Small intestine (tissue), 7 donors: ENCODE results near the gene PPP1R12C. TPM values are rescaled to one million over a fixed set of nuclear protein-coding genes. Genes with fewer than 3 reads are reported as not detected.
"Not testable (repeated sequence)": the region's sequence is repeated elsewhere in the genome, so short reads cannot be mapped to it uniquely, and the experiment has no call there.

Source experiments
- DNase-seq, 2 donors: peaks; one replicate each; pipeline versions ENCODE4 v3.0.0 to v3.0.0-alpha.2; 2013
- FAIRE-seq: peaks from 2 replicates; lab custom pipeline; 2012; peaks lifted over from hg19 to GRCh38; lab: Jason Lieb, UNC
- H3K27ac ChIP-seq, 3 donors: one replicate each; pipeline ENCODE4 v1.5.1; 2013; ENCODE audit warnings: low read length in 2 of 3, mild to moderate bottlenecking in 2 of 3, control low read depth in 1 of 3, inconsistent platforms in 1 of 3, low read depth in 1 of 3, moderate library complexity in 1 of 3
- H3K27me3 ChIP-seq, 3 donors: one replicate each; pipeline ENCODE4 v1.6.1; 2013; ENCODE audit warnings: low read length in 3 of 3, inconsistent platforms in 1 of 3; ENCODE audit not compliant: control insufficient read depth in 3 of 3, insufficient read depth in 3 of 3
- H3K36me3 ChIP-seq, 3 donors: one replicate each; pipeline ENCODE4 v1.6.1; 2013; ENCODE audit warnings: low read length in 3 of 3, inconsistent platforms in 1 of 3, low read depth in 1 of 3, mild to moderate bottlenecking in 1 of 3, moderate library complexity in 1 of 3; ENCODE audit not compliant: control insufficient read depth in 3 of 3, insufficient read depth in 2 of 3
- H3K4me1 ChIP-seq, 3 donors: one replicate each; pipeline ENCODE4 v1.6.1; 2013; ENCODE audit warnings: low read length in 2 of 3, inconsistent platforms in 1 of 3, low read depth in 1 of 3, mild to moderate bottlenecking in 1 of 3, moderate library complexity in 1 of 3; ENCODE audit not compliant: control insufficient read depth in 3 of 3, insufficient read depth in 2 of 3
- H3K4me3 ChIP-seq, 3 donors: one replicate each; pipeline ENCODE4 v1.5.1; 2013; ENCODE audit warnings: low read length in 3 of 3, control low read depth in 1 of 3, inconsistent platforms in 1 of 3, low read depth in 1 of 3, mild to moderate bottlenecking in 1 of 3, moderate library complexity in 1 of 3
- H3K9me3 ChIP-seq, 2 donors: one replicate each; pipeline ENCODE4 v1.6.1; 2013; ENCODE audit warnings: low read depth in 1 of 2, low read length in 1 of 2; ENCODE audit not compliant: control insufficient read depth in 2 of 2, insufficient read depth in 1 of 2
- WGBS, 3 donors: extraction: QIAGEN DNeasy Blood & Tissue Kit; methylation state at CpG; one replicate each; pipeline ENCODE4 v1.1.7; 2013; 5-methylcytosine and 5-hydroxymethylcytosine counted together
- polyA plus RNA-seq, 4 donors: library from polyadenylated mRNA; stranded (reverse) in 3 of 4; unstranded in 1 of 4; fragments of 200-250 nt in 3 of 4; fragments of 120-200 nt in 1 of 4; gene quantifications; one replicate each; pipeline versions ENCODE4 v1.2.1 to v1.2.3, GENCODE V29; 2013
- donor health status: healthy with polysubstance abuse.
- donor health status: control.
- donor health status: control.
- donor health status: Bipolar disorder and iron deficiency.
- donor health status: healthy.

The PPP1R12C gene
- polyA plus RNA-seq, 4 donors = 68.3 to 192 (median 132) TPM

DNA sequence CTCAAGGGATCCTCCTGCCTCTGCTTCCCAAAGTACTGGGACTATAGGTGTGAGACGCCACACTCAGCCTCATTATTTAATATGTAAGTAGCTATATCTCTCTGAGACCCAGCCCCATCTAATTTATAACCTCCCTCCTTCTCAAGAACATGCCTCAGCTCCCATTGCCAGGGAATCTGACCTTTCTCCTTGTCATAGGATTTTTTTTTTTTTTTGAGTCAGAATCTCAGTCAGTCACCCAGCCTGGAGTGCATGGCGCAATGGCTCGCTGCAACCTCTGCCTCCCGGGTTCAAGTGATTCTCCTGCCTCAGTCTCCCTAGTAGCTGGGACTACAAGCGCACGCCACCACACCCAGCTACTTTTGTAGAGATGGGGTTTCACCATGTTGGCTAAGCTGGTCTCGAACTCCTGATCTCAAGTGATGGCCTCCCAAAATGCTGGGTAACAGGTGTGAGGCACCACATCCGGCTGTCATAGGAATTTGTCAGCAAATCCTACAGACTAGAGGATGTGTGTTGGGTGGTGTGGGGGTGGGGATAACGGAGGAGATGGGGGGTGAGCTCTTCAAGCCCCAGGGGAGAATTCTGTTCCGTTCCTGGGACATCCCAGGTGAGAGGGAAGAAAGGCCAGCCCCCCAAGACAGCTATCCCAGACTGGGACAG is 46.8 kb downstream of the PPP1R12C start:
- peaks cover 0 to 8% (median 0%) of the 10 kb centered on the region in 3 donors for H3K4me1 ChIP-seq
- no peaks in the 10 kb centered on the region for H3K9me3 ChIP-seq
- H3K27ac ChIP-seq = no peak overlapping the region
- no peaks in the 10 kb centered on the region for H3K36me3 ChIP-seq
- H3K27me3 ChIP-seq = peaks cover 0 to 6% (median 2%) of the 10 kb centered on the region in 3 donors
- WGBS, 3 donors = 41 to 72% (median 54%) methylated on average over 9 to 10 of the region's 10 CpGs
- H3K4me3 ChIP-seq = no peak overlapping the region
- no peak for FAIRE-seq
- DNase-seq = peak in 1 of 2 donors; percentile 29

DNA sequence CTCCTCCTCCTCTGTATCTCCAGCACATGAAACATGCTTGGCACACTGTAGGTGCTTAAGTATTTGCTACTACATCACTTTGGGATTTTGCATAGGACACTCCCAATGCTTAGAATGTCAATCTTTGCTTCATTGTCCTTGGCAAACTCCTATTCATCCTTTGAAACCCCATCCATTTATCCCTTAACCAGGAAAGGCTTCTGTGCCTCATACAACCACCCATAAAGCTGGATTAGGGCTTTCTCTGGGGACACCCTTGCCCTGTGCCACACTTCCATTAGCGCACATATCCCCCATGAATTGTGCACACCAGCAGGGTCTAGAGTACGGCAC is 47.6 kb downstream of the PPP1R12C start:
- no peak for FAIRE-seq
- H3K27me3 ChIP-seq = peaks cover 0 to 6% (median 2%) of the 10 kb centered on the region in 3 donors
- WGBS, 3 donors = 89 to 97% (median 92%) methylated on average over 2 of the region's 2 CpGs
- no peak for DNase-seq
- no peaks in the 10 kb centered on the region for H3K9me3 ChIP-seq
- no peaks in the 10 kb centered on the region for H3K36me3 ChIP-seq
- no peak overlapping the region for H3K4me3 ChIP-seq
- peaks cover 0 to 5% (median 0%) of the 10 kb centered on the region in 3 donors for H3K4me1 ChIP-seq
- H3K27ac ChIP-seq = peak overlapping the region in 2 of 3 donors; percentile 78 to 93

DNA sequence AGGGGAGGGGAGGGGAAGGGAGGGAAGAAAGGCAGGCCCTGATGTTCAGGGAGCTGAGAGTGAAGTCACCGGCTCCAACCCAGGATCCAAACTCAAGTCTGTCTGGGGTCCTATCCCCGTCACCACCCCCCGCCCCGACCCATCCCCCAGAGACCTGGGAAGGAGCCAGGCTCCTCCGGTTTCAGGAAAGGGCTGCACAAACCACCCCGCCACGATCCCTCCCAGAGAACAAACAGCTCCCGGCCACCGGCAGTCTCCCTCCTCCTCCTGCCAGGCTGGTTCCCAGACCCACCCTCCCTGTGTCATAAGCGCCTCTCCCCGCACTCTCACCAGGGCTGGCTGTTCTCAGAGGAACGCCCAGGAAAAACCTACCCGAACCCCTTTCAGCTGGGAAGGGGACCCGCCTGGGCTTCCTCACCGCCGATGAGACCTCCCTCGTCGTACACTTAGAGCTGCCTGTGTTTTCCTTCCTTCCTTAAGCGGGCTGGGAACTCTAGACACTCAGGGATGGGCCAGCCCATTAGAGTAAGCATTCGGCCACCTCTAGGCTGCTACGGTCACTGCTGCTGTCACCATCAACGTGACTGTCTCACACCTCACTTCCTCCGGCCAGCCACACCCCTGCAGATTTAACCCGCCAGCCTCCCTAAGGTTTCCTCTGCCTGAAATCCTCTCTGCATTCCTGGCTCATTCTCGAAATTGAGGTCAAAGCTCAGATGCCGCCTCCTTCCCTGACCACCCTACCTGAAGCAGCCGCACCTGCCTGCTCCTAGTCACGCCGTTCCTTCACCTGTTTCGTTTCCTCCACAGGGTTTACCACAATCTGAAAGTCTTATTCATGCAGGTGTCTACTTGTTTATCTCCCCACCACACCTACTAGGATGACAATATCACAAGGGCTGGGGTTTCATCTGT is 48.2 kb downstream of the PPP1R12C start:
- FAIRE-seq = no peak

DNA sequence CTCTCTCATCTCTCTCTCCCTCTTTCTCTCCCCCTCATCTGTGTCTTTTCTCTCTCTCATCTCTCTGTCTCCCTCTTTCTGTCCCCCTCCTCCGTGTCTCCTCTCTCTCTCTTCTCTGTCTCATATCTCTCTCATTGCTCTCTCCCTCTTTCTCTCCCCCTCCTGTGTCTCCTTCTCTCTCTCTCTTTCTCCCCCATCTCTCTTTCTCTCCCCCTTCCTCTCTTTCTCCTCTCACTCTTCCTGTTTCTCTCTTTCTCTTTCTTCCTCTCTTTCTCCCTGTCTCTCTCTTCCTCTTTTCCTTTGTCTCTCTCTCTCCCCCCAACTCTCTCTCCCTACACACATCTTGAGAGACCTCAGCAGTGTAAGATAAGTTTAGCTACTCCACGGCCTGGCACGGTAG is 49.6 kb downstream of the PPP1R12C start:
- H3K27me3 ChIP-seq = peaks cover 0 to 6% (median 2%) of the 10 kb centered on the region in 3 donors
- H3K4me3 ChIP-seq = no peak overlapping the region
- no peaks in the 10 kb centered on the region for H3K9me3 ChIP-seq
- FAIRE-seq (no peak), DNase-seq (no peak)
- 26 to 34% (median 27%) methylated on average over 3 of the region's 3 CpGs for WGBS, 3 donors
- peaks cover 0 to 5% (median 0%) of the 10 kb centered on the region in 3 donors for H3K4me1 ChIP-seq
- no peak overlapping the region for H3K27ac ChIP-seq
- H3K36me3 ChIP-seq = no peaks in the 10 kb centered on the region

More for the DNA sequence above, 48.2 kb downstream of the PPP1R12C start:
- peak overlapping the region; percentile 33 to 93 (median 78) for H3K27ac ChIP-seq
- peak; percentile 83 to 88 for DNase-seq
- H3K4me1 ChIP-seq = peaks cover 0 to 5% (median 0%) of the 10 kb centered on the region in 3 donors
- no peaks in the 10 kb centered on the region for H3K9me3 ChIP-seq
- peaks cover 0 to 6% (median 2%) of the 10 kb centered on the region in 3 donors for H3K27me3 ChIP-seq
- H3K36me3 ChIP-seq = no peaks in the 10 kb centered on the region
- H3K4me3 ChIP-seq = peak overlapping the region in 2 of 3 donors; percentile 18 to 35
- WGBS, 3 donors = 2 to 4% (median 2%) methylated on average over 26 to 30 of the region's 30 CpGs

DNA sequence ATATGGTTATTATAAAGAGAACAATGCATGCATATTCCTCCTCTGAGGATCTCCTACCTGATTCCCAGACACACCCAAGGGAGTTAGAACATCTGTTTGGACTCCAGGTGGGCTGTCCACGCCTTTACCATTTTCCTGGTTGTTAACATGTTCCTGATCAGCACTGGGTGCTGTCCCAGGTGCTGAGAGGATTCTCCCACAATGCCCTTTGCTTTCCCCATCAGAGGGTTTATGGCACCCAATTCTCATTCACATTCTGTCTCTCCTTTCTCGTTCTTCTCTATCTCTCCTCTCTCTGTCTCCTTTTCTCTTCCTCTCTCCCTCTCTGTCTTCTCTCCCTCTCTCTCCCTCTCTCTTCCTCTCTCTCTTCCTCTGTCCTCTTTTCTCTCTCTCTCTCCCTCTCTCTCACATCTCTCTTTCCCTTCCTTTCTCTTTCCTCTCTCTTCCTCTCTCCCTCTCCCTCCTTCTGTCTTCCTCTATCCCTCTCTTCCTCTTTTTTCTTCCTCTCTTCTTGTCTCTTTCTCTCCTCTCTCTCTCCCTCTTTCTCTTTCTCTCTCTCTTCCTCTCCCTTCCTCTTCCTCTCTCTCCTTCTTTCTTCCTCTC is 51.2 kb downstream of the PPP1R12C start:
- Histone ChIP-seq H3K27ac (no peak overlapping the region), H3K4me3 (no peak overlapping the region), H3K4me1 (peaks cover 0 to 5% (median 0%) of the 10 kb centered on the region in 3 donors), H3K9me3 (no peaks in the 10 kb centered on the region), H3K36me3 (no peaks in the 10 kb centered on the region), H3K27me3 (peaks cover 0 to 6% (median 2%) of the 10 kb centered on the region in 3 donors)
- no peak for FAIRE-seq
- DNase-seq = no peak
- 3 to 27% (median 11%) methylated on average over 2 of the region's 2 CpGs for WGBS, 3 donors

DNA sequence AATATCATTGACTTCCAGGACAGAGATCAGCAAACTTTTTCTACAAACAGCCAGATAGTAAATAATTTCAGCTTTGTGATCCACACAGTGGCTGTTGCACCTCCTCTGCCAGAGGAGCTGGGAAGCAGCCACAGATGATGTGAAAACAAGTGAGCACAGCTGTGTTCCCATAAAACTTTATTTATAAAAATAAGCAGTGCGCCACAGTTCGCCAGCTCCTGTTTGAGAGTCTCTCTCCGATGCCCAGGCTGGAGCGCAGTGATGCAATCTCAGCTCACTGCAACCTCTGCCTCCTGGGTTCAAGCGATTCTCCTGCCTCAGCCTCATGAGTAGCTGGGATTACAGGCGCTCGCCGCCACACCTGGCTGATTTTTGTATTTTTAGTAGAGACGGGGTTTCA is 51.9 kb downstream of the PPP1R12C start:
- not testable (repeated sequence) for FAIRE-seq, H3K27ac ChIP-seq, H3K4me3 ChIP-seq, H3K27me3 ChIP-seq, DNase-seq, H3K4me1 ChIP-seq, H3K9me3 ChIP-seq, H3K36me3 ChIP-seq
- WGBS, 3 donors = 81 to 89% (median 84%) methylated on average over 9 of the region's 9 CpGs

DNA sequence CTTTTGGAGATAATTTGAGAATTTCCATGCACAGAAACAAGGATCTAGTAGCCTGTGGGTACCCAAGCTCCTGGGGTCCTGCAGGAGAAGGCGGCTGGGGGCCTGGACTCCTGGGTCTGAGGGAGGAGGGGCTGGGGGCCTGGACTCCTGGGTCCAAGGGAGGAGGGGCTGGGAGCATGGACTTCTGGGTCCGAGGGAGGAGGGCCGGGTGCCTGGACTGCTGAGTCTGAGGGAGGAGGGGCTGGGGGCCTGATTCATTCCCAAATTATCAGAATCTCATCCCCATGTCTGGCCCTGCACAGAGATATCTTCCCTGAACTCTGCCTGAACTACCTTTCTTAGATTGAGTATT is 54.0 kb downstream of the PPP1R12C start:
- Histone ChIP-seq H3K27ac (no peak overlapping the region), H3K4me1 (no peaks in the 10 kb centered on the region), H3K36me3 (peaks cover 3 to 6% (median 4%) of the 10 kb centered on the region in 3 donors), H3K4me3 (no peak overlapping the region), H3K9me3 (no peaks in the 10 kb centered on the region), H3K27me3 (peaks cover 0 to 2% (median 0%) of the 10 kb centered on the region in 3 donors)
- WGBS, 3 donors = 45 to 79% (median 56%) methylated on average over 1 to 3 of the region's 3 CpGs
- FAIRE-seq = no peak
- no peak for DNase-seq
